Activated CD4-positive, alpha-beta T cell treated with anti-CD3 and anti-CD28 coated beads, Interleukin-2, amount 10 ng/mL, durations not matched to agents 7 days and 5 days (primary cell): ENCODE data around the gene LHPP. TPM values are rescaled to one million over a fixed set of nuclear protein-coding genes. Genes with fewer than 3 reads are reported as not detected.
"Not testable (repeated sequence)": the region's sequence is repeated elsewhere in the genome, so short reads cannot be mapped to it uniquely, and the experiment has no call there.

Source experiments
- CTCF ChIA-PET: fragments of 350-600 bp; sonication (Branson Sonifier 250); formaldehyde crosslinking; loops from one replicate; lab custom pipeline; 2021; ENCODE audit warnings: antibody characterized with exemption; lab: Charles Lee
- POLR2A ChIA-PET: fragments of 350-600 bp; sonication (Branson Sonifier 250); formaldehyde crosslinking; loops from one replicate; lab custom pipeline; 2021; ENCODE audit warnings: antibody characterized with exemption; lab: Charles Lee
- DNase-seq: peaks from one replicate; pipeline ENCODE4 v3.0.0-alpha.2; 2020
- H3K27ac Mint-ChIP-seq: one replicate; pipeline ENCODE4 v1.8.0; 2021; ENCODE audit warnings: mild to moderate bottlenecking, moderate library complexity, mixed read lengths
- H3K27me3 Mint-ChIP-seq: one replicate; pipeline ENCODE4 v1.8.0; 2021; ENCODE audit warnings: mixed read lengths
- H3K36me3 Mint-ChIP-seq: one replicate; pipeline ENCODE4 v1.8.0; 2021; ENCODE audit warnings: low read depth, mixed read lengths
- H3K4me1 Mint-ChIP-seq: one replicate; pipeline ENCODE4 v1.8.0; 2021; ENCODE audit warnings: mixed read lengths
- H3K4me3 Mint-ChIP-seq: one replicate; pipeline ENCODE4 v1.8.0; 2021; ENCODE audit warnings: mild to moderate bottlenecking, moderate library complexity, mixed read lengths
- H3K9me3 Mint-ChIP-seq: one replicate; pipeline ENCODE4 v1.8.0; 2021; ENCODE audit warnings: mixed read lengths
- total RNA-seq, 2 experiments: library from RNA; stranded (reverse); gene quantifications; one replicate each; pipeline ENCODE4 v1.2.3, GENCODE V29; 2021

The LHPP gene
- total RNA-seq, 2 experiments from 2014 or later: 24.2 to 28.0 TPM

DNA sequence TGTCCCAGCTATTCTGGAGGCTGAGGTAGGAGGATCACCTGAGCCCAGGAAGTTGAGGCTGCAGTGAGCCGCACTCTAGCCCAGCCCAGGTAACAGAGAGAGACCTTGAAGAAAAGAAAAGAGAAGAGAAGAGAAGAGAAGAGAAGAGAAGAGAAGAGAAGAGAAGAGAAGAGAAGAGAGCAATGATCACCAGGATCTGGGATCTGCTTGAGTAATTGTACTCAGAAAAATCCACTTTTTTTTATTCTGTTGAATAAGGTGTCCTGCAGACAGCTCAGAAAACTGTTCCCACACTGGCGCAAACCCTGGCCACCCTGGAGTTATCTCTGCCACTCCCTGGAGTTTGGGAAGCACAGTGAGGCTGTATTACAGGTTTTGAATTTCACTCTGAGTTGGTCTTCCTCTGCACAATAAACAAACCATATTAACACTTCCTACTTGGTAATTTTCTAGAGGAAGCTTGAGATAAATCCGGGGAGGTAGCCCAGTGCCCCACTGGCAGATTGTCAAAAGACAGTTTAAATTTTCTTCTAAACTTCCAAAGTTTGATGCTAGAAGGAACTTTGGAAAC is 33.3 kb upstream of the LHPP start:
- Mint-ChIP-seq H3K36me3 (no peaks in the 10 kb centered on the region), H3K27ac (no peak overlapping the region), H3K9me3 (no peaks in the 10 kb centered on the region), H3K27me3 (peaks cover 11% of the 10 kb centered on the region), H3K4me3 (no peak overlapping the region), H3K4me1 (no peaks in the 10 kb centered on the region)
- ChIA-PET POLR2A (no interaction called here), CTCF (interaction anchor here (1.6 to 2.1 kb wide), 2 partner anchors 10 to 22 kb away, joined by 5 to 6 read pairs; partner anchors contain the start of gene OAT)
- DNase-seq: no peak

DNA sequence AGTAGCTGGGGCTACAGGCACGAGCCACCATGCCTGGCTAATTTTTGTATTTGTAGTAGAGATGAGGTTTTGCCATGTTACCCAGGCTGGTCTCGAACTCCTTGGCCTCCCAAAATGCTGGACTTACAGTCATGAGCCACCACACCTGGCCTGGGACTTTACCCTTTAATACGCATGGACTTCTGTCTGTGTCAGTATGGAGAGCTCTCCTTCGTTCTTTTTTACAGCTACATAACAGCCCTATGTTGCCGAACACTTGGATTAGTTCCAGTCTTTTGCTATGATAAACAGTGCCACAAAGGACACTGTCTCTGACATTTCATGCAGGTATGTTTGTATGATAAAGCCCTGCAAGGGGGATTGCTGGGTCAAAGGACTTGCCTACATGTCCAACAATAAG is 32.0 kb upstream of the LHPP start:
- H3K36me3 Mint-ChIP-seq: no peaks in the 10 kb centered on the region
- ChIA-PET POLR2A (no interaction called here), CTCF (interaction anchor here (0.6 kb wide), 1 partner anchor 1233 kb away, joined by 3 read pairs; no protein-coding TSS in a partner anchor)
- H3K27me3 Mint-ChIP-seq: peaks cover 5% of the 10 kb centered on the region
- H3K4me1 Mint-ChIP-seq: no peaks in the 10 kb centered on the region
- no peak overlapping the region for H3K27ac Mint-ChIP-seq
- no peaks in the 10 kb centered on the region for H3K9me3 Mint-ChIP-seq
- no peak for DNase-seq
- no peak overlapping the region for H3K4me3 Mint-ChIP-seq

DNA sequence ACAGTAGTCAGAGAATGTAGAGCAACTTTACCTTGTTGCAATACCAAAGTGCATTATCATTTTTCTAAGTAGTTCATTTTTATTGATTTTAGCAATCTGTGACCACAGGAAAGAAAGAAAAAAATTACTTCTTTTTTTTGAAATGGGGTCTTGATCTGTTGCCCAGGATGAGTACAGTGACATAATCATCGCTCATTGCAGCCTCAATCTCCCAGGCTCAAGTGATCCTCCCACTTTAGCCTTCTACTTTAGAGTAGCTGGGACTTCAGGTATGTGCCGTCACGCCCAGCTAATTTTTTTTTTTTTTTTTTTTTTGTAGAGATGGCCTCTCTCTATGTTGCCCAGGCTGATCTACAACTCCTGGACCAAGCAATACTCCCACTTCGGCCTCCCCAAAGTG is 31.5 kb upstream of the LHPP start:
- H3K4me1 Mint-ChIP-seq: no peaks in the 10 kb centered on the region
- H3K27ac Mint-ChIP-seq: no peak overlapping the region
- H3K36me3 Mint-ChIP-seq: no peaks in the 10 kb centered on the region
- ChIA-PET CTCF (interaction anchor here (0.6 kb wide), 1 partner anchor 1234 kb away, joined by 3 read pairs; no protein-coding TSS in a partner anchor), POLR2A (no interaction called here)
- peaks cover 5% of the 10 kb centered on the region for H3K27me3 Mint-ChIP-seq
- no peak for DNase-seq
- no peaks in the 10 kb centered on the region for H3K9me3 Mint-ChIP-seq
- no peak overlapping the region for H3K4me3 Mint-ChIP-seq

DNA sequence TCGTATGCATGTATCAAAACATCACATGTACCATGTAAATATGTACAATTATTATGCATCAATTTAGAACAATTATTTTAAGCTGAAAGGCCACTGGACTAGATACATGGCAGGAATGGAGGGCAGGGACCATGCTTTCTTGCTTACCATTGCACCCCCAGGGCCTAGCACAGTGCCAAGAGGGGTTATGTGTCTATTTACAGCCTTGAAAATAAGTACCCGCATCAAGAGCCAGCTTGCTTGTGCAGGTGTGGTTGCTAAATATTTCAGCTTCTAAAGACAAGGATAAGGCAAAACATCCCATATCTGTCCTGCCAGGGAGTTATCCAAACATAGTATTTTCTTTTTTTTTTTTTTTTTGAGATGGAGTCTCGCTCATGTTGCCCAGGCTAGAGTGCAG is 28.2 kb upstream of the LHPP start:
- CTCF ChIA-PET: interaction anchor here (1.4 kb wide), 1 partner anchor 15 kb away, joined by 5 read pairs; the partner anchor contains the start of gene OAT
- H3K4me3 Mint-ChIP-seq: no peak overlapping the region
- no peak overlapping the region for H3K27ac Mint-ChIP-seq
- POLR2A ChIA-PET: no interaction called here
- peaks cover 4% of the 10 kb centered on the region for H3K4me1 Mint-ChIP-seq
- H3K9me3 Mint-ChIP-seq: no peaks in the 10 kb centered on the region
- H3K27me3 Mint-ChIP-seq: peaks cover 5% of the 10 kb centered on the region
- H3K36me3 Mint-ChIP-seq: no peaks in the 10 kb centered on the region
- DNase-seq: no peak

DNA sequence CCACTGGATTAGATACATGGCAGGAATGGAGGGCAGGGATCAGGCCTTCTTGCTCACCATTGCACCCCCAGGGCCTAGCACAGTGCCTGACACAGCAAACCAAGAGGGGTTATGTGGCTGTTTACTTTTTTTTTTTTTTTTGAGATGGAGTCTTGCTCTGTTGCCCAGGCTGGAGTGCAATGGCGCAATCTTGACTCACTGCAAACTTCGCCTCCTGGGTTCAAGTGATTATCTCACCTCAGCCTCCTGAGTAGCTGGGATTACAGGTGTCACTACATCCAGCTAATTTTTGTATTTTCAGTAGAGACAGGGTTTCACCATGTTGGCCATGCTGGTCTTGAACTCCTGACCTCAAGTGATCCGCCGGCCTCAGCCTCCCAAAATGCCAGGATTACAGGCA is 25.9 kb upstream of the LHPP start:
- H3K9me3 Mint-ChIP-seq, H3K27ac Mint-ChIP-seq, POLR2A ChIA-PET, H3K27me3 Mint-ChIP-seq, CTCF ChIA-PET, DNase-seq, H3K36me3 Mint-ChIP-seq, H3K4me1 Mint-ChIP-seq, H3K4me3 Mint-ChIP-seq: not testable (repeated sequence)

DNA sequence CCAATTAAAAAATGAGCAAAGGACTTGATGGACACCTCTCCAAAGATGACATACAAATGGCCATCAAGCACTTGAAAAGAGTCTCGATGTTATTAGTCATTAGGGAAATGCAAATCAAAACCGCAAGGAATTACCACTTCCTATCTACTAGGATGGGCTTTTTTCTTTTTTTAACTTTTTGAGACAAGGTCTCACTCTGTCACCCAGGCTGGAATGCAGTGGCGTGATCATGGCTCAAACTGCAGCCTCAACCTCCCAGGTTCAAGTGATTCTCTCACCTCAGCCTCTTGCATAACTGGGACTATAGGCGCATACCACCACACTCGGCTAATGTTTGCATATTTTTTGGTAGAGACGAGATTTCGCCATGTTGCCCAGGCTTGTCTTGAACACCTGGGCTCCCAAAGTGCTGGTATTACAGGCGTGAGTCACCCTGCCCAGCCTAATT is 25.4 kb upstream of the LHPP start:
- Mint-ChIP-seq H3K36me3 (no peaks in the 10 kb centered on the region), H3K9me3 (no peaks in the 10 kb centered on the region), H3K4me3 (no peak overlapping the region), H3K4me1 (peaks cover 4% of the 10 kb centered on the region), H3K27me3 (peaks cover 3% of the 10 kb centered on the region), H3K27ac (no peak overlapping the region)
- ChIA-PET POLR2A (no interaction called here), CTCF (no interaction called here)
- no peak for DNase-seq

DNA sequence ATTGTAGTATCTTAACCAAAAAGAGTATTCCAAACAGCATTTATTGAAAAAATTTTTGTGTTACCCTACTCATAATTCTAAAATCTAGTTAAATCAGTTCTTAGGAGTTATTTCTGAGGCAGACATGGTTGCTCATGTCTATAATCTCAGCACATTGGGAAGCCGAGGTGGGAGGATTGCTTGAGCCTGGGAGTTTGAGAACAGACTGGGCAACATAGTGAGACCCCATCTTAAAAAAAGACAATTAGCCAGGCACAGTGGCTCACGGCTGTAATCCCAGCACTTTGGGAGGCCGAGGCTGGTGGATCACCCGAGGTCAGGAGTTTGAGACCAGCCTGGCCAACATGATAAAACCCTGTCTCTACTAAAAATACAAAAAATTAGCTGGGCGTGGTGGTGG is 19.9 kb upstream of the LHPP start:
- POLR2A ChIA-PET, H3K4me3 Mint-ChIP-seq, CTCF ChIA-PET, DNase-seq, H3K27ac Mint-ChIP-seq, H3K9me3 Mint-ChIP-seq, H3K36me3 Mint-ChIP-seq, H3K4me1 Mint-ChIP-seq: not testable (repeated sequence)
- peaks cover 27% of the 10 kb centered on the region for H3K27me3 Mint-ChIP-seq

DNA sequence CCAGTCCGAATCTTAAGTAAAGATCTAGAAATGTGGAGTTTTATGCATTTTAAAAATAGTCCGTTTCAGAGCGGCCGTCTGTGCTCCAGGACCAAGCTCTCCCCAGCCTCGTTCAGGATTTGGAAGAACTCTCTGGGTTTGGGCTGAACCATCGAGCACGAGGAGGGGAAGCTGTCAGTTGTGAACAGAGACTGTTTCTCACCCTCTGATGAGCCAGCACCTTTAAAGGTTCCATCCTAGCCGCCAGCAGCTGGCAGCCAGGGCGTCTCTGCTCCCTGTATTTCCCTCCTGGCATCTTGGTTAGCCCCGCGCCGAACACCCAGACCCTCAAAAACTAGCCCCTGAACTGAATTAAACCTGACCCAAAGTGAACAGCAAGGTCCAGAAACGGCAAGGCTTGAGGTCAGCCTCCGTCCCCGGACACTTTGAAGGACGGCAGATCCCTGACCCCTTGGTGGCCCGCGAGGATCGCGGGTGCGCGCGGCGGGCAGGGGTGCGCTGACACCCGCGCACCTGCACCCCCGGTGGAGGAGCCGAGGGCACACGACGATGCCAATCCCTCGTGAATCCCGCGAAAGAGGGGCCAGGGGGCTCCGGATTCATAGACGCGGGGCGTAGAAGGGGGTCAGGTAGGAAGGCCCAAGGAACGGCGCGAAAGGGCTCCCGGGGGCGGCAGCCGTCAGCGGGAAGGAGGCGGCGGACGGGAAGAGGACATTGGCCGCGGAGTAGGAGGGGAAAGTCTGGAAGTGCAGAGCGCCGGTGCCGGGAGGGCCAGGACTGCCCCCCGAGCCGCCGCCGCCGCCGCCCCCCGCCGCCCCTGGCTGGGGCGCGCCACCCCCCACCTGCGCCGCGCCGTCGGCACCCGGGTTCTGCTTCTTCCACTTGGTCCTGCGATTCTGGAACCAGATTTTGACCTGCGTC is 14.5 kb upstream of the LHPP start:
- CTCF ChIA-PET: no interaction called here
- DNase-seq: no peak
- Mint-ChIP-seq H3K4me3 (no peak overlapping the region), H3K9me3 (no peaks in the 10 kb centered on the region), H3K36me3 (no peaks in the 10 kb centered on the region), H3K4me1 (peaks cover 13% of the 10 kb centered on the region), H3K27ac (no peak overlapping the region), H3K27me3 (peaks cover 69% of the 10 kb centered on the region)
- POLR2A ChIA-PET: no interaction called here

DNA sequence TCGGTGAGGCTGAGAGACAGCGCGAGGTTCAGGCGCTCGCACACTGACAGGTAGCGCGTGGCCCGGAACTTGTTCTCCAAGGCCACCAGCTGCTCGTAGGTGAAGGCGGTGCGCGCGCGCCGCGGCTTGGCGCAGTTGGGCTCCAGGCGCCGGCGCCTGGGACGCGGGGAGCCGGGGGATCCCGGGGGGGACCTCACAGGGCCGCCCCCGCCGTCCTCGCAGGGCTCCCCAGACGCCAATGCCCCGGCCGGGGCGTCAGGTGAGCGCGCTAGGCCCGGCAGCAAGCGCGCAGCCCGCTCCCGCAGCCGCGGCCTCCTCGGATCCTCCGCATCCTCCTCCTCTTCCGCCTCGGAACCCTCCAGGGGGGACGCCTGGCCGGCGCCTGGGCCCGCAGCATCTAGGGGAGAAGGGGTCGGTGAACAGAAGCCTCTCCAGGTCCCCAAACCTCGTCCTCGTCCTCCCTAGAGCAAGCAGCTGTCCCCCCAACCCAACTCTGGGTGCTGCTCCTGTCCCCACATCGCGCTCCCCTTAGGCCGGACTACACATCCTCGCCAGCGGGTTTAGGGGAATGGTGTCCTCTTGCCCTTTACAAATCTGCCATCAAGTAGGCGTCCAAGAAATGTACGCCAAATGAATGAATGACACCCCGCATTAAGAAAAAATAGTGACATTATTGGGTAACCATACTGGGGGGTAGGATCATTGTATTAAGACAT is 13.7 kb upstream of the LHPP start:
- DNase-seq: no peak

DNA sequence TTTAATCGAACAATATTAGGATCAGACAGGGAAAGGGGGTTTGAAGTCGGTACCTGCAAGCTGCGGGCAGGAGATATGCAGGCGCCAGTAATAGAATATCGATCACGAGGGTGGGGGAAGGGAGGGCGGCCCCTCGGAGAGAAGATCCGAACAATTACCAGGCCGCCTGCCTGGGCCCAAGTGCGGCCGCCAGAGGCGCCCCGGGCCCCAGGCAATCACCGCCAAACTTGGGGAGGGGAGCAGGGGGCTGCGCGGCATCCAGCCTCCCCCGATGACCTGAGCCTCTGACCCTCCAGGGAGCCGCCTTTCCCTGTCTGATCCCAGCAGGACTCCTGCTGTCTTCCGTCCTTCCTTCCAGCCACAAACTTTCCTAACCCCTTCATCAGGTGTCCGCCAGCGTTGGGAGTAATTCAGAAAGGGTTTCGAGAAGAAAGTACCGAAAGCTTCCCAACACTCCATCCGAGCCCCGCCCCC is 12.9 kb upstream of the LHPP start:
- DNase-seq: no peak
- Mint-ChIP-seq H3K4me3 (no peak overlapping the region), H3K4me1 (peaks cover 13% of the 10 kb centered on the region), H3K36me3 (no peaks in the 10 kb centered on the region), H3K27ac (no peak overlapping the region), H3K27me3 (peaks cover 79% of the 10 kb centered on the region), H3K9me3 (no peaks in the 10 kb centered on the region)
- CTCF ChIA-PET: interaction anchor here (1.1 kb wide), 1 partner anchor 45 kb away, joined by 3 read pairs; no protein-coding TSS in a partner anchor
- POLR2A ChIA-PET: no interaction called here

More for the DNA sequence above, 13.7 kb upstream of the LHPP start:
- CTCF ChIA-PET: interaction anchor here (1.1 kb wide), 1 partner anchor 44 kb away, joined by 3 read pairs; no protein-coding TSS in a partner anchor
- peaks cover 76% of the 10 kb centered on the region for H3K27me3 Mint-ChIP-seq
- no peaks in the 10 kb centered on the region for H3K36me3 Mint-ChIP-seq
- peaks cover 13% of the 10 kb centered on the region for H3K4me1 Mint-ChIP-seq
- POLR2A ChIA-PET: no interaction called here
- H3K4me3 Mint-ChIP-seq: no peak overlapping the region
- H3K27ac Mint-ChIP-seq: no peak overlapping the region
- no peaks in the 10 kb centered on the region for H3K9me3 Mint-ChIP-seq

DNA sequence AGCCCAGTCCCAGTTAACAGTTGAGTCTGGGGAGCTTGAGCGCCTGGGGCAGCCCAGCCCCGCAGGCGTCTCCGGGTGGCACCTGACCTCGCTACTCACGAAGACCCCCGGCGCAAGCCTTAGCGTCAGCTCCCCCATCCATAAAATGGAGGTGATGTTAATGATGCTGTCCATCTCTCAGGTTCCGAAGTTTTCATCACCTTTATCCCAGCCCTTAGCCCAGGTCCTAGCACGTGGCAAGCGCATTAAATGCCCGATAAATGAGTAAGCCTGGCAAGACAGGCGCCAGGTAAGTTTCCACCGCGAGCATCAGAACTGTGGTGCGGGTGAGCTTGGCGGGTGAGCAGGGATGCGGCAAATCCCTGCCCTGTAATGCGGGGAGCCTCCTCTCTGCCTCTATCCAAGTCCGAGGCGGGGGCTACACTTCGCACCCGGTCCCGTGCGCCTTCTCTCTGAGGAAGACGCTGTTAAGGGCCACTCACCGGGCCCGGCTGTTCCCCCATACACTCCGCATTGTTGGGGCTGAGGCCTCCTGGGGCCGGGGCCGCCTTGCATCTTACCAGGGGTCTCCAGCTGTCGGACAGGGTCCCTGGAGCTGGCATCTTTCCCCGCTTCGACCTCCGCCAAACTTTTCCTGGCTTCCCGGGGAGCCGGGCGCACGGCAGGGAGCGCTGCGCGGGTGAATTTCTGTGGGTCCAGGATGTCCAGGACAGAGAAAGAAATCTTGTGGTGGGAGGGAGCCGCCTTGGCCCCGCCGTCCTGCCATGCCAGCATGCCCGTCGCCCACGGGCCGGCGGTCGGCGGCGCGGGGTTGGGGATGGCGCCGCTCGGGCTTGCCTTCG is 12.2 kb upstream of the LHPP start:
- peaks cover 13% of the 10 kb centered on the region for H3K4me1 Mint-ChIP-seq
- H3K27me3 Mint-ChIP-seq: peaks cover 86% of the 10 kb centered on the region
- DNase-seq: no peak
- CTCF ChIA-PET: interaction anchor here (1.1 kb wide), 1 partner anchor 46 kb away, joined by 3 read pairs; no protein-coding TSS in a partner anchor
- no peaks in the 10 kb centered on the region for H3K9me3 Mint-ChIP-seq
- H3K36me3 Mint-ChIP-seq: no peaks in the 10 kb centered on the region
- H3K4me3 Mint-ChIP-seq: no peak overlapping the region
- no peak overlapping the region for H3K27ac Mint-ChIP-seq
- POLR2A ChIA-PET: no interaction called here
